ENCODE data around the gene CD151.

The CD151 gene

GRCh38 chr11:843086-843734 lies 10.5 kb downstream of the CD151 start:
- DNase-seq (ENCODE audit: low read depth, low spot score), result no peak

DNA sequence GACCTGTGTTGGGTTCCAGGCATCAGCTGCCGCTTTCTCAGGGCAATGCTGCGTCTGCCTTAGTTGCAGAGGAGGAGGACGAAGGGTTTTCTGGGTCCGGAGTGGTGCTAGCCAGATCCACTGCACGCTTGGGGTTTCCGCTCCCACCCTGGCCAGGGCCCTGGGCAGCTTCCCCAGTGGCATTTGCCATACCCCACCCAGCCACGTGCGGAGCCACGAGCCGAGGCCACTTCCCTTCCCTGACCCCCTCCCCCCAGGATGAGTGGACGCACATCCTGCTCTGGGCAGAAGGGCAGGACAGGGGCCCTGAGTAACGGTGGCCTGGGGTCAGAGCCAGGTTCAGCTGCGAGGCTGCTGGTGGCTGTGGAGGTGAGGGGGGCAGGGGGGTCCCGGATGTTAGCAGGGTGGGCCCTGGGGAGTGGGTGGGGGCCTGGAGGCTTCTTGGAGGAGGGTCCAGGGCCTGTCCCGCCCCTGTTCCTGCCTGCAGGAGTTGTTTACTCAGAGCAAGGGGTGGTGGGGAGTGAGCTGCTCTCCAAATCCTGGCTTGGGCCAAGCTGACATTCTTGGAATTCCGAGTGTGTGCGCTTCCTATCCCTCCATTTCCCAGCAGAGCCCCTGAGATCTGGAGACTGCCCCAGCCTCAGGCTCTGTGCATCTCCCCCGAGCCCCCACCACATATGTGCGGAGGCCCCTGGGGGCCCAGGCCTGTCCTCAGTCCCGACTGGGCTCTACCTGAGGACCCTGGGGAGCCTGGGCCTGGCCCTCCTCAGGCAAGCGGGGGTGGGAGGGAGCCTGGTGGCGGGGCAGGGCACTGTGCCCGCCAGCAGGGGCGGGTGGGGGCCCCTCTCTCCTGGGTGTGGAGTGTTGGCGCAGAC lies 11.3 kb downstream of the CD151 start:
- DNase-seq (ENCODE audit: low read depth, low spot score), result no peak

DNA sequence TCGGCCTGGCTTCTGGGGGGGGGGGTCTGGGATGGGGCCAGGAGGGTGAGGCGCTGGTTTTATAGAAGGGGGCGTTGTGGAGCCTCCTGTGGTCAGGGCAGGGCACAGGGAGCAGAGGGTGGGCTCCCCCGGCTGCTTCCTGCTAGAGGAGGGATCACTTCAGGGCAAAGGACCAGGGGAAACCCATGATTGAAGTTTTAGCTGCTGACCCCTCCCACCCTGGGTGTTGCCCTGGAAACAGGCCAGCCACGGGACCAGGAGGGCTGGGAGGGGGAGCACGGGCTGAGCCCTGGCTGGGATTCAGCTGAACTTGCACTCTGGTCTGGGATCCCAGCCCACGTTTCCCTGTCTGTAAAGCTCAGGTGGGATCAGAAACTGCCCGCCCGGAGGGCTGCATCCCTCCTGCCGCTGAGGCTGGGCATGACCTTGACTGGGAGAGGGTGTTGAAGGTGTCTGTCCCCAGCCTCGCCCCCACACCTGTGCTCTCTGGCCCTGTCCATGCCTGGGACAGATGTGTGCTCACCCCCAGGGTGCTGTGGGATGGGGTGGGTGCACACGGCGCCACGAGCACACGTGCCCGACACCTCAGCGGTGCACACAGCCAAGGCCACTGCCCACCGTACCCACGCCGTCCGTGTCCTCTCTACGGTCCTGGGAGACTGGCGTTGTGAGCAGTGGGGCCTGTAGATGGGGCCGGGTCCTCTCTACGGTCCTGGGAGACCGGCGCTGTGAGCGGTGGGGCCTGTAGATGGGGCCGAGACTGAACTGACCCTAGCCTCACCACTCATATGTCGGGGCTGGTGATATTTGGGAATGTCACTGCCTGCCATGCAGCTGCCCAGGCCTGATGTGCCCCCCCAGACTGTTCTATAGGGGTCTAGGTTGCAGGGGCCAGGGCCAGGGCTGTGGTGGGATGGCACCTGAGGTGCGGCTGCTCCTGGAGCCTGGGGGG lies 12.2 kb downstream of the CD151 start:
- DNase-seq (ENCODE audit: low read depth, low spot score), result peak; percentile 82

DNA sequence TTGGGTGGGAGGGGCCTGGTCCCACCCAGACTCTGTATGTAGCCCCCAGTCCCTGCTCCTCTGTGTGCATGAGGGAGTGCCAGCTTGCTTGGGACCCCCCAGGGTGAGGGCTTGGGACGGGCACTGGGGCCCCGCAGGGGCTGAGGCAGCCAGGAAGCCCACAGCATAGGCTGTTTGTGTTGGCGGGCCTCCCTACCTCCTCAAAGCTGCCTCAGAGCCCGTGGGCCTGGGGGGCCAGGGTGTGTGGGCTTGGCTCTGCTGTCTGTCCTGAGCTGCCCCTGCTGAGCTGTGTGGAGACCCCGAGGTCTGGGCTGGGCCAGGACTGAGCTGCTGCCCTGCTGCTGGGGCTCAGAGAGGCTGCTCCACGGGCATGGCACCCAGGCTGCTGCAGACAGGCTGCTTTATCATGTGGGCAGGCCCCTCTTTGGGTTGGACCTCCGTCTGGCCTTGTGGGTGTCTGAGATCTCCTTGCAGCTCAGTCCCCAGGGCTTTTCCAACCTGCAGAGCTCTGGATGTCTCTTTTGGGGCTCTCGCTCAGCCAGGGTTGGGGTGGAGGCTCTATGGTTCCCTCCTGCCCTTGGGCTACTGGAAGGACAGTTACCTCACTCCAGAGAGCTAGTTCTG lies 13.2 kb downstream of the CD151 start:
- no peak for DNase-seq (ENCODE audit: low read depth, low spot score)

DNA sequence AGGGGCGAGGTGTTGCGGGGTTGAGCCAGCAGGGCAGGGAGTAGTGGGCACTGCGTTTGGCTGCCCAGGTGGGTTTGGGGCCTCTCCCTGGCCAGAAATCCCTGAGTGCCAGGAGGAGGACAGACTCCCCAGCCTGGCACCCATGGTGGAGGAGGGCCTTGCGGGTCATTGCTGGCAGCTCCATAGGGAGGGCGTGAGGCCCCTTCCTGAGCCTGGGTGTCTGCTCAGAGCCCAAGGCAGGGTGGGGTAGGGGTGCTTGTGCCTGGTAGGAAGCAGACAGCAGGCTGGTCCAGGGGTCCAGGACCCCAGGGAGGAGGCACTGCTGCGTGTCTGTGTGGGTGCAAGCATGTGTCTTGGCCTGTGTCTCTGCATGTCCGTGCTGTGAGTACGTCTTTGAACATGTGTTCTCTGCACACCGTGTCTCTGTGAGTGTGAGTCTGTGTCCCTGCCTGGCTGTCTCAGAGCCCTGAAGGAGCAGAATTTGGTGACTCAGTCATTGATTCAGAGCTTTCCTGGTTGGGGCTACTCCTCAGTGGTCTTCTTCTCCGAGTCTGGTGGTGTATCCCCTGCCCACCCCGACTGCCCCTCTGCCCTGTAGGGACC lies 13.8 kb downstream of the CD151 start:
- DNase-seq (ENCODE audit: low read depth, low spot score), result no peak

GRCh38 chr11:847876-848275 lies 15.1 kb downstream of the CD151 start:
- DNase-seq (ENCODE audit: low read depth, low spot score), result no peak

DNA sequence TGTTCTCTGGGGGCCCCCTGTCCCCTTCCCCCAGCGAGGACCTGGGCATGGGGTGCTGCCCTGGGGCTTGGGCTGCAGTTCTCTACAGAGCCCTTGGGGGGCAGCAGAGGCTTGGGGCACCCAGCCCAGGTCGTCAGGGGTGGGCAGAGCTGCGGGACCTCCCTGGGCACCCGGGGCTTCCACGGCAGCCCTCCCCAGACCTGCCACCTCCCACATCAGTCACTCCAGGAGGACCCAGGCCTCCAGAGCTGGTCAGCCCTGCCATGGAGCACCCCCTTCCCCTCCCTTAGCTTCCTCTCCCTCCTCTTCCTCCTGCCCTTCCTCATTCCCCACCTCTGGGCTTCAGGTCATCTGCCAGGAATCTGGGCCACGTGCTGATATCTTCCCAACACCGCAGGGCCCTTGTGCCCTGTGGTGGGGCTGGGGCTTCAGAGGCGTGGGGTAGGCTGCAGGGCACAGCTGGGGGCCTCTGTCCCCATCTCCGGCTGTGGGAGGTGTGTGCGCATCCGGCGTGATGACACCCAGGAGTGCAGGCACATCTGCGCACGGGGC lies 15.7 kb downstream of the CD151 start:
- DNase-seq (ENCODE audit: low read depth, low spot score), result no peak

GRCh38 chr11:849104-849824 lies 16.5 kb downstream of the CD151 start:
- no peak for DNase-seq (ENCODE audit: low read depth, low spot score)

DNA sequence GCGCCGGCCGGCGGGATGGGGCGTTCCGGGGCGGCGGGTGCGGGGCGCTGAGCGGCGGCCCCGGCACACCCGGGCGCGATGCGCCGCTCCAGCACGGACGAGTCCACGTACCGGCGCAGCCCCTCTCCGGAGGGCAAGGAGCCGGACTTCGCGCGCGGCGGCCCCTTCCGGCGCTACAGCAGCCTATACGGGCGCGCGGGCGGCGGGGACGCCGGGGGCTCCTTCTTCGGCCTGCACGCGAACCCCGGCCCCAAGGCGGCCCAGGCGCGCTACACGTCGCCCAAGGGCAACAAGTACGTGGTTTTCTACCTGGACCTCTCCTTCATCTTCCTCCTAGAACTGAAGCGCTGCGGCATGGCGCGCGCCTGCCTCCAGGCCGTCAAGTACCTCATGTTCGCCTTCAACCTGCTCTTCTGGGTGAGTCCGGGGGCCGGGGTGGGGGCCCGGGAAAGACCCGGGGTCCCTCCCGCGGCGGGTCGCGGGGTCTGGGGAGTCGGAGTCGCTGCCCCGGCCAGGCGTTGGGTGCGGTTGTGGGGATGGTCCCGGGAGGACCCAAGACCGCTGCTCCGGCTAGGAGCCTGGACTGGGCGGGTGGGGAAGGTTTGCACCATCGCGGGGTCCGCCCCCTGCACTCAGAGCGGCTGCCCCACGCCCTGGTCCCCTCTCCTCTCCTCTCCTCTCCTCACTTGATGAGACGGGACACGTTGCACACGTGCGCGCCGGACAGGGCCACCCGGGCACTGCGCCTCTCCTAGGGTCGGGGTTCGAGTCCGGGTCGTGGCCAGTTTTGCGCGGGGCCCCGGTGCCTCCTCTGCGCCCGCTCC lies 17.4 kb downstream of the CD151 start:
- DNase-seq (ENCODE audit: low read depth, low spot score), result no peak

- no peak for DNase-seq (ENCODE audit: low read depth, low spot score)
These were observed 18.3 kb downstream of the CD151 start for GRCh38 chr11:850775-851763.

DNA sequence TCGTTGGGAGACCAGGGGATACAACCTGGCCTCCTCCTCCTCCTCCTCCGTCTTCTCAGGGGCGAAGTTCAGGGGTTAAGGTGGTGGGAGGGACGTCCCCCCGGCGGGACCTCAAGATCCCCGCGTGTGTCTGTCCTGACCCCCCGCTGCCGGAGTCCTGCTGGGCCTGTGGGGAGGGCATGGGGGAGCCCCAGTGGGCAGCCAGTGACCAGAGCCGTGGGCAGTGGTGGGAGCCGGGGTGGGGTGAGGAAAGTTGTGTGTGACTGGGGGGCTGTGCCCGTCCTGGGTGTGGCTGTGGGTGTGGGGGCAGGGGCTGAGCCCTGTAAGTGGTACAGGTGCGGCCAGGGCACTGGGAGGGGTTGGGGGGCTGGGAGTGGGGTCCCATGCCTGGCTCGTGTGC lies 20.0 kb downstream of the CD151 start:
- no peak for DNase-seq (ENCODE audit: low read depth, low spot score)

GRCh38 chr11:853682-854448 lies 21.1 kb downstream of the CD151 start:
- no peak for DNase-seq (ENCODE audit: low read depth, low spot score)

DNA sequence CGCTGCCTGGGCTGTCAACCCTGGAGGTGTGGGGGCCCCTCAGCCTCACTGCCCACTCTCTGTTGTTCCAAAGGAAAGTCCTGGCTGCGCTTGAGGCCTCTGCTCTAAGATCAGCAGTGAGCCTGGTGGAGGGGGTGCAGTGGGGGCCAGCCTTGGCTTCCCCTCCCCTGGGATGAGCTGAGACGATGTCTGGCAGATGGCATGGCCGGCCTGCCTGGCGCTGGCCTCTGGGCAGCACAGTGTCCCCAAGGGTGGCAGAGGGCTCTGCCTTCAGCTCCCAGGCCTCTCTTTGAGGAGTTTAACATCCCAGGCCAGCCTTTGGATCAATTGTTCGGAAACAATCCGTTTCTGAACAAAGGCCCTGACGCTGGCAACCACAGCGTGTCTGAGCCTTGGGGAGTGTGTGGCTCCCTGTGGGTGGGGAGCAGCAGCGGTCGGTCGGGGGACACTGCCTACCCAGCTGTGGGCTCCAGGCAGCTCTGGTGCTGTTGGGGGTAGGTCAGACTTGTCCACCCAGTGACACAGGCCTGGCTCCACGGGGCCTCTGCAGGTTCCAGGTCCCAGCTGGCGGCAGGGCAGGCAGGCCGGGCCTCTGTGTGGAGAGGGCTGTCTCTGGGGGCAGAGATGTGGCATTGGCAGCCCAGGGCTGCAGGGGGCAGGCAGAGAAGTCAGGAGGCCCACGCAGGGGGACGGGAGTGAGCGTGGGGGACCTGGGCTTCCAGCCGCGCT lies 22.0 kb downstream of the CD151 start:
- DNase-seq (ENCODE audit: low read depth, low spot score), result no peak

DNA sequence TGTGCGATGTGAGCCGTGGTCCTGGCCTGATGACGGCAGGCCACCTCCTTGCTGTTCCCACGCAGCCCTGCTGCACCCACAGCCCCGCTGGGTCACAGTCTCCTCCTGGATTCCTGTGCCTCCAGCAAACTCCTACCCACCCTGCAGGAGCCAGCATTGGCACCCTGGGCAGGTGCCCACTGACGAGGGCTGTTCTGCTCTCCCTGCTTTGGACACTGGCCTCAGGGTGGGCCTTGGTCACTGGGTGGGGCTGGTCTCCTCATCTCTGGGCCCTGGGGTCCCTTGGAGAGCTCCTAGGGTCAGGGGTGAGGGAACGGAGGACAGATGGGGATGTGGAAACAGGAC lies 22.6 kb downstream of the CD151 start:
- no peak for DNase-seq (ENCODE audit: low read depth, low spot score)

GRCh38 chr11:855796-856195 lies 23.0 kb downstream of the CD151 start:
- no peak for DNase-seq (ENCODE audit: low read depth, low spot score)

GRCh38 chr11:856397-856796 lies 23.6 kb downstream of the CD151 start:
- no peak for DNase-seq (ENCODE audit: low read depth, low spot score)

All from brain pericyte (primary cell).